A204.1 (cell line): ENCODE measurements around the gene TNIK.

ENCODE experiments used
- FAIRE-seq: peaks from 2 replicates; lab custom pipeline; 2012; peaks lifted over from hg19 to GRCh38; lab: Jason Lieb, UNC

Gene TNIK

DNA sequence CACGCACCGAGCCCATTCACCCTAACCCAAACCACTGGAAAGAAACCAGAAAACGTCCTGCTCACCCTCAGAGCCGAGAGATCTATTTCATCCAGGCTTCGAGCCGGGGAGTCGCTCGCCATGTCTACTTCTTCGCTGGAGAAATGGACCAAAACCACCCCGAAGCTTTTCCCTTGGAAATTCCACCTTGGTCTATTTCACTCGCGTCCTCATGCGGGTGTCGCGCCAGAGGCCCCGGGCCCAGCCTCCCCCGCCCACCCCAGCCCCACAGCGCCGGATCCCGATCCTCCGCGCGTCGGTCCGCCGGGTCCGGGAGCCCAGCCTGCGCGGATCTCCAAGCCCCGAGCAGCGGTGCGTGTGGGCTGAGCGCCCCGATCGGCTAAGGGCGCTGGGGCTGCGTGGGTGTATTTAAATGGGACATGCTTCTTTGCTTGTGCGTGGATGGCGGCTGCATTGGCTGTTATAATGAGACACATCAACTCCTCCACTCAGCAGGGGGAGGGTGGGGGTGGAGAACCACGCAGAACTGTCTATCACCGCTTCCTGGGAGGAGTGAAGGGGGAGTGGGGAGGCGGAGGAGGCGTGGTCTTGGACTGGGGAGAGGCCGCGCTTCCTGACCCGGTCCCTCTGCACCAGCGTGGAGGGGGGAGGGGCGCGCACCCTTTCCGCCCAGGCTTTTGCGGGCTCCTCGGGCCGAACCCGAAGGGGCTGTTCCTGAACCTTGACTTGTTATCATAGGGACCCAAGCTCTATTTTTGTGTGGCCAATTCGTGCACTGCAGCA is at the start of gene TNIK:
TSS of gene TNIK (minus strand) at position 464 of the 783 bp plus-strand sequence. CDS start at position 122, 342 bp downstream.
- no peak for FAIRE-seq

DNA sequence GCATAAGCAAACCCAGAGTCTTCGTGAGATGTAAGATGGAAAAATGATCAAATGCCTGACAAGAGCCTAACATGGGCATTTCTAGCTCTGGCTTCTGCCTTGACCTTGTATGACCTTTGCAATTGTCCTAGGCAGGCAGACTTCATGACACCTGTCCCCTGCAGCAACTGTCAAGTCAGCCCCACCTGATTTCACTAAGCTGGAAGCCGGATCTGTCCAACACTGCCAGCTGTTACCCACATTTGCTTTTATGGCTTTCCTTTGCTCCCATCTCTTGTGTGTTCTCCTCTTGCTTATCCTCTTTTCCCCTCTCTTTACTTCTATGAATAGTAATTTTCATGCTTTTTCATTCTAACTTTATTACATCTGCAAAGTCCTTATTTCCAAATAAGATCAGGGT is 48.5 kb upstream of the TNIK start:
- no peak for FAIRE-seq

DNA sequence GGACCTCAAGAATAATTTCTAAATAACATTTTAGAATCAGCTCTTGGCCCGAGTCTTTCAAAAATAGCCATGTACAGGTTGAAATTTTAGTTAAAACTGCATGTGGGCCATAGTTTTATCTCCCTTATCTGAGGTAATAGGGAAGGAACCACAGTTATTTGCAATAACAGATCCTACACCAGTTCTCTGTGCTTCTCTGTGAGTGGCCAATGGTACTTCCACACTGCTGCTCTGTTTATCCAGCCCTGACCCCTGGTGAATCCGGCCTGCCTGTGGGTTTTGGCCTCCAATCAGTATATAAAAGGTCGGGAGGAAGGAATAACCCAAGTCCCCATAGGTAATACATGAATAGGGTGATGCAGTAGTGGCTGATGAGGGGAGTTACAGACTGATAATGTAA is 48.0 kb upstream of the TNIK start:
- FAIRE-seq: no peak

DNA sequence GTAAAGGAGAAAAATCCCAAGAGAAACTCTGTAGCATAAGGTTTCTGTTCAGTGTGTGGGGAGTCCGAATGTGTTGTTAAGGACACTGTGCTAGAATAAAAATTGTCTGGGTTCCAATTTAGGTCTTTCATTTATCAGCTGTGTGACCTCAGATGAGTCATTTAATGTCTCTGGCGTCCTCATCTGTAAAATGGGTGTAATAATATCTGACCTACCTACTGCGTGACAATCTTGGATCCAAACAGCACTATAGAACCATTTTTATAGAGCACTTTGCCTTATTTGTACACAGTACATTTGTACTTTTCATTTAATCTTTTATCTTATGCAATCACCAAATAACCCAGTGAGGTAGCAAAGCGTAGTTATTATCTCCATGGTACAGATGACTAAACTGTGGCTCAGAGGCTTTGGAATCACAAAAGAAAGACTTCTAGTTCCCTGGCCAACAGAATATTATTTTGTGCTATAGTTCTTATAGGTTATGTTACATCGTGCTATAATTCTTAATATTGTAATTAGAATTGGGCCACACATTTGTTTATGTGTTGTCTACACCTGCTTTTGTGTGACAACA is 46.6 kb upstream of the TNIK start:
- FAIRE-seq: no peak

DNA sequence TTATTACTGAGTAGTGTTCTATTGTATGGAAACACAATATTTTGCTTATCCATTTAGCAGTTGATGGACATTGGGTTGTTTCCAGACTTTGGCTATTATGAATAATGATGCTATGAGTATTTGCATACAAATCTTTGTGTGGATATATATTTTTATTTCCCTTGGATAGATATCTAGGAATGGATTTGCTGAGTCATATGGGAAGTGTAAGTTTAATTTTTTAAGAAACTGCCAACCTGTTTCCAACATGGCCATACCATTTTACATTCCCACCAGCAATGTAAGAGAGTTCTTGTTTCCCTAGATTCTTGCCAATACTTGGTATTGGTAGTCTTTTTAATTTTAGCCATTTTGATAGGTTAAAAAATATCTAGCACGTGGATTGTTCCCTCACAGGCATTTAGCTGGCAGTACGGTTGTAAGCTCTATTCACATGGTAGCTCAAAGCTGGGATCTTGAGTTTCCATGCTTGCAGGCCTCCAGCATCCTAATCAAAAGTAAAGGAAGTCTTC is 45.7 kb upstream of the TNIK start:
- FAIRE-seq: no peak

DNA sequence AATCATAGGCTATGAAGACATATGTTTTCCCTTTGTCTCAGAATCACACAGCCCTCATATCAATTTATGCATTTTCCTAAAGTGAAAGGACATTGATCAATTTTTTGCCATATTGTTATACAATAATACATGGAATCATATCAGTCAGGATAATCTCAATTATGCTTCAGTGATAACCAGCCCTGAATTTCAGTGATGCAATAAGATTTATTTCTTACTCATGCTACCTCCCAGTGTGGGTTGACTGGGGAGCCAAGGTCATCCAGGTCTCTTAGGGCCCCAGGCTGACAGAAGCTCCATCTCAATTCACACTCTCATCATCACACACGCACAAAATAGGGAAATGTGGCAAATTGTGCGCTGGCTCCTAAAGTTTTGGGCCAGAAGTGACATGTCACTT is 44.2 kb upstream of the TNIK start:
- no peak for FAIRE-seq

DNA sequence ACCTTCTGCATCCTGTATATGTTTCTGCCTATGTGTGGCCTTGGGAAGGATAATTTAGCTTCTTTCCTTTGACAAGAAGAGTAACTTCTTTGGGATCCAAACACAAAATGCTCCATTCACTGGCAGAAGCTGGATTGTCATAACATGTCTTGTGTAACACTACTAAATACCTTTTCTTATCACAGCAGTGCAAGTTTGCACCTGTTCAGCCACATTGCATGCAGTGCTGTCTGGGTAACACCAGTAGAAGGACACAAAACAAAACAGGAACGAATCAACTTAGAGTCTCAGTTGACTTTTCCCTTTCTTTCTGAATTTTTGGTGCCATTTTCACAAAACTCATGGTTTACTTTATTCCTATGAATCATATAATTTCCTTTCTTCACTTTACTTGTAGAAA is 43.6 kb upstream of the TNIK start:
- FAIRE-seq: no peak

DNA sequence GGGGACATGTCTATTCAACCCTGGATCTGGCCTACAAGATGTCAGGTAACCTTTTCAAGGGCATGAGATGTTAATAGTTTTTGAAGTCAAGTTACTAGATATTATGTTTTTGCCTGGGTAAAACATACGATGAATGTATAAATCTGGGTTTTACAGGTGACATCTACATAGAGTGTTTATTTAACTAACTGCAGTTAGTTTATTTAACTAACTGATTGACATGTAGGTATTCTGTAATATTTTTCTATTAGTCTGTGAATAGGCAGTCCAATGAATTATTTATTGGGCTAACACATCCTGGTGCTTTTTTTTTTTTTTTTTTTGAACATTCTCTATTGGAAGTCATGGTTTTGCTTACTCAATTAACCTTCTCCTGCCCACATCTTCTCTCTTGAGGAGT is 38.7 kb upstream of the TNIK start:
- no peak for FAIRE-seq

DNA sequence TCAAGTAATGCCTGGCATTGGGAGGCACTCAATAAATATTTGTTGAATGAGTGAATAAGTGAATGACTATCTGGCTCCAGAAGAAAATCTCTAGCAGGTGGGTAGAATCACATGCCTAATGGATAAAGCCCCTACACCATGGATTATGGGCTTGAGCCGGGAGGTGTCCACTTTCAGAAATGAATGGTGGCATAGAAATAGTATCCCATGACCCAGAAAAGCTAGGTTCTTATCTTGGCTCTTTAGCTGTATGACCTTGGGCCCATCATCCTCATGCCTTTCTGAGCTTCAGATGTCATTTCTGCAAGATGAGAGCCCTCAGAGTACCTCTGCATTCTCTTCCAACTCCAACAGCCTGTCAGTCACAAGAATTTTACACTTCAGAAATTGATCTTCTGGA is 37.3 kb upstream of the TNIK start:
- no peak for FAIRE-seq

DNA sequence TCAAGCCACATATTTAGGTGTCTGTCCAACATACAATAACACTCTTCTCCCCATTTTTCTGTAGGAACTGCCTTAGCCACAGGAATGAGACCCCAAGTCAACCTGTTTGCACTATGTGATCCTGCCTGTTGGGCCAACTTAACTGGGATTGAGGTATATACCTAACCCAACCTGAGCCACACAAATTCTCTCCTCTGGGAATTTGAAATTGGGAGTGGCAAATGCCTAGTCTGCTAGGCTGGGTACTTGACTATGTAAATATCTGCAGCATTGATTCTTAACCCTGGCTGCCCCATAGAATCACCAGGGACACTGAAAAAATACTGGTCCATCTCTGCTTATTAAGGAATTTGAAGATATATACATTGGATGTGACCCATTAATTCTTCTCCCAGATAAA is 35.2 kb upstream of the TNIK start:
- no peak for FAIRE-seq

DNA sequence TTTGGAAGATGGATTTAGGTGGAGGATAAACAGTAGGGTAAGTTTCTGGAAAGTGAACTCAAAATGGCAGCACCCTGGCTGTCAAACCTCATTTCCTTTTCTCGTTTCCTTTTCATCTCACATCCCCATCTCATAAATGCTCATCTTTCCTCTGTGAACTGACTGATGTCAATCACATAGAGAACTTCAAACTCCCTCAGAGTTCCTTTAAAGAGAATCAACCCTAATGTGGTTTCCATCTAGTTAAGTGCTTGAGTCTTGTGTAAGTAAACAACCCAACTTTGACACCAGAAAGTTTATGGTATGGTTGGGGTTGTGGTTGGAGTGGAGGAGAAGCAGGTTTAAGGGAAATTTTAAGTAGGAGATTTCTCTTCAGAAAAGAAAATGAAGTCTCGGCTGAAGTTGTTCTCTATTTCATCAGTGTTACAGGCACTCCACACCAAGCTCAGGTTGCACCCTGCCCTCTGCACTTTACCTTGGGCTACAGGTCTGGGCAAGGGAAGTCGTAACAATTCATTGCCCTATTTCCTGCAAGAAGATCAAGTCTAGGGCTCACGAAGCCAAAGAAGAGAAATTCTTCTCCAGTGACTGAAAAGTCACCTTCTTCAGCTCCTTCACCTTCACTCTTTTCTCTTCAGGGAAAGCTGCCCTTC is 34.4 kb upstream of the TNIK start:
- no peak for FAIRE-seq

DNA sequence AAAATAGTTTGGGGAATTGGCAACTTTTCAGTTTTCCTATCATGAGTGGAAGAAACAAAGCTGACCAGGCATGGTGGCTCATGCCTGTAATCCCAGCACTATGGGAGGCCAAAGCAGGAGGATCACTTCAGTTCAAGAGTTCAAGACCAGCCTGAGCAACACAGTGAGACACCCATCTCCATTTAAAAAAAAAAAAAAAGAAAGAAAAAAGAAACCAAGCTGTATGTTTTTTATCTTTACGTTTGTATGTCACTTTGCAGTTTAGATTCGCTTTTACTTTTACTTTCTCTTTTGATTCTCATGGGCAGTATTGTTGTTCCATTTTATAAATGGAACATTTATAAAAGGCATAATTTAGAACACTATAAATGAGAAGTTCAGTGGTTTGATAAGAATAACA is 31.2 kb upstream of the TNIK start:
- no peak for FAIRE-seq

DNA sequence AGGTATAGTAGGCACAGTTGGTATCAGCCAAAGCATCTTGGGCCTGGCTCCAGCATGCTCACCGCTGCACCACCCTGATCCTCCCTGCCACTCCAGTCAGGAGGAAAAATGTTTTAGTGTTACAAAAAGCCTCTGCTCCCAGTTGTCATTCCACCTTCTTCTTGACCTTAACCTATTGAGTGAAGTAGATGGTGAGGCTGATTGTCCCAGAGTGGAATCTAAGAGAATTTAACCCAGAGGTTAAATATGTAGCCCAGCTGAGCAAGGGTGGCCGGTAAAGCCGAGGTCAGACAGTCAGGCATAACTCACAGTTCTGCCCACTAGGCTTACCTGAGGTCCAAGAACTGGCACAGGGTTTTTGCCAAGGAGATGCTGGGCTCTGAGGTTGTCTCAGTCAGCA is 30.7 kb upstream of the TNIK start:
- no peak for FAIRE-seq

DNA sequence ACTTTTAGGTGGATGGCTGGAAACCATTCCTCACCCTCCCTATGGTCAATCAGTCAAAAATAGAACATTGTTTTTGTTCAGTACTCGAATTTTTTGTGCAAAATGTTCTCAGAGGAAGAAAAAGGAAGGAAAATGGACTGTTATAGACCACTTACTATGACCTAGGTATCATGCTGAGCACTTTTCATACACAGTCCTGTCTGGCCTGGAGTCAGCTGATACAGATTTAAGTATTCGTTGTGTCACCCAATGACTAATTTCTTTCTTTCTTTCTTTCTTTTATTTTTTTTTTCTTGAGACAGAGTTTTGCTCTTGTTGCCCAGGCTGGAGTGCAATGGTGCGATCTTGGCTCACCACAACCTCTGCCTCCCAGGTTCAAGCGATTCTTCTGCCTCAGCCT is 29.1 kb upstream of the TNIK start:
- no peak for FAIRE-seq

DNA sequence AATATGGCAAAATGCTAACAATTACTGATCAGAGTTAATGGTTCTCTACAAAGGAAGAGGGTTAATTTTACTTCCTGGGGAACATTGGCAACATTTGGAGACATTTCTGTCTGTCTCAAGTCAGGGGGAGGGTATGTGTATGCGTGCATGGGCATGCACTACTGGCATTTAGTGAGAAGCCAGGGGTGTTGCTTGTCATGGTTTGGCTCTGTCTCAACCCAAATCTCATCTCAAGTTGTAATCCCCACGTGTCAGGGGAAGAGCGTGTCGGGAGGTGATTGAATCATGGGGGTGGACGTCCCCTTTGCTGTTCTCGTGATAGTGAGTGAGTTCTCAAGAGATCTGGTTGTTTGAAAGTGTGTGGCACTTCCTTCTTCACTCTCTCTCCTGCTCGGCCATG is 28.3 kb upstream of the TNIK start:
- no peak for FAIRE-seq

DNA sequence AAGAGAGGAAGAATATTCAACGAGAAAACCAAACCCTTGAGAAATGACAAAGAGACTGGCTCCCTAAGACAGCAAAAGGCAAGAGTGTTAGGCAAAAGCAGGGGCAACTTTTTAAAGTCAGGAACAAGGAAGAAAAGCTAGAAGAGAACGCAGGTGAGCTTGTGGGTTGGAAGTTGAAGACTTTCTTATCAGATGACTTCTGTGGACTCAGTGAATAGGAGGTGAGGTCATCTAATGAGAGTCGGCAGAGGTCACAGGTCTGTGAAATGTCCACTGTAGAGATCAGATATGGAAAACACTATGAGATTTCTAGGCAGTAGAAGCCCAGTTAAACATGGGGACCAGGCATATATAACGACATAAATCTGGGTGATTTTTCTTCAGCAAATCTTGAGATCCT is 27.2 kb upstream of the TNIK start:
- no peak for FAIRE-seq

DNA sequence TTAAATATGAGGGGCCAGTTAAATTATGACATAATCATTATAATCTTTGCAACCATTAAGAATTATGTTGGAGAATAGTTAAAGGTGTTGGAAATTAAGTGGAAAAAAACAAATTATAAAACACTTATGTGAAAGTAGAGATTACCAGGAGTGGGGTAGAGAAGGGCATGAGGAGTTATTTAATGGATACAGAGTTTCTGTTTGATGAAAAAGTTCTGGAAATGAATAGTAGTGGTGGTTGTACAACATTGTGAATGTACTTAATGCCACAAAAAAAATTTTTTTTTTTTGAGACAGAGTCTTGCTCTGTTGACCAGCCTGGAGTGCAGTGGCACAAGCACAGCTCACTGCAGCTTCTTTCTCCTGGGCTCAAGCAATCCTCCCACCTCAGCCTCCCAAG is 25.1 kb upstream of the TNIK start:
- no peak for FAIRE-seq

DNA sequence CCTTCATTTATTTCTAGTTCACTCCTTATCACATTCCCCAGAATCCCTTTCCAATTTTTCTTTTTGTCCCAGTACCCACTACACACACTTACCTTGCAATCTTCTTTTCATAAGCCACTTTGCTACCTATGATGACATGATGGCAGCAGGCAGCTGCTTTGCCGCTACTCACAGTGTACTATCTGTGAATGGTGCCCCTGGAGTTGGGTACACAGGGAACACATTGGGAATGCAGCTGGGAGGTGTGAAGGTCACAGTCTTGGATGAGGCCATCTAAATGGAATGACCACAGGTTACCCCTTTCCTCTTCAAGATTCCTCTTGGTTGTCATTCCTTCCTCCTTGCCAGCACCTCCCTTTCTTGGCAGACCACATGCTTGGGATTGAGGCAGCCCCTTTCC is 20.8 kb upstream of the TNIK start:
- no peak for FAIRE-seq

DNA sequence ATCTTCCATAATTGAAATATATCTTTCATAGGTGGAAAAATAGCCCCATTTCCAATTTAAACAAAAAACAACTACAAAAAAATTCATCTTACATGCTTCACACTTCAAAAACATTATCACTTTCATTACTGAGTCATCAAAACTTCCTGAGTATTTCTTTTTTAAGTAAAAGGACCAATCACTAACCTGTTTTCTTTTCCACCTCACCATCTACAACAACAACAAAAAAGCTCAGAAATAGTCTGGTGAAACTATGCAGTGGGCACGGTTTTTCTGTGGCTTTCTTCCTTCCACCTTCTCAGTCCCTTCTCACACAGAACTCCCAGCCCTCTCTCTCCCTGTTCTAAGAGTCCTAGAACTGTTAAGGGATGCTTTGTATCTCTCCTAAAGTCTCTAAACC is 20.3 kb upstream of the TNIK start:
- FAIRE-seq: no peak

DNA sequence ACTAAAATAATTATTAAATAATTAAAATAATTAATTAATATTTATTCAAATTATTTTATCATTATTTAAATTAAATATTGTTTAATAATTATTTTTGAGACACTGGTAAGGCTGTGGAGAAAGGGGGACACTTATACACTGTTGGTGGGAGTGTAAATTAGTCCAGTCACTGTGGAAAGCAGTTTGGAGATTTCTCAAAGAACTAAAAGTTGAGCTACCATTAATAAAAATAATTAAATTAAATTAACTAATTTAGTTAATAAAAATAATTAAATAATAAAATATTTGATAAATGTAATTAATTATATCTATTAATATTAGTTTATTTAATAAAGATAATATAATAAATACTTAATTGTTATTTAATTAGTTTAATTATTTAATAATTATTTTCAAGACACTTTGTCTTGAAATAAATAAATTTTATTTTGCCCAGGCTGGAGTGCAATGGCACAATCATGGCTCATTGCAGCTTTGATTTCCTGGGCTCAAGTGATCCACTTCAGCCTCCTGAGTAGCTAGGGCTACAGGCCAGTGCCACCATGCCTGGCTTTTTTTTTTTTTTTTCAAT is 16.4 kb upstream of the TNIK start:
- no peak for FAIRE-seq

DNA sequence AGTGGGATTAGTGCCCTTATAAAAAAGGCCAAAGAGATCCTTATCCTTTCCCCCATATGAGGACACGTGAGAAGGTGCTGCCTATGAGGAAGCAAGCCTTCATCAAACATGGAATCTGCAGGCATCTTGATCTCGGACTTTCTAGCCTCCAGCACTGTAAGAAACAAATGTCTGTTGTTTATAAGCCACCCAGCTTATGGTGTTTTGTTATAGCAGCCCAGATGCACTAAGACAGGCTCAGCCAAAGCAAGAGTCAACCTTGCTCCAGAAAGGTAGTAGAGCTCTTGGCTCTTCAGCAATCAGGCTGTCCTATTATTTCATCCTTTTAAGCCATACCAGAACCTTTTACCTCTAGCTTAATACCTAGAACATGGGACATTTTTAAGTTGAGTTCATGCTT is 12.3 kb upstream of the TNIK start:
- FAIRE-seq: no peak

DNA sequence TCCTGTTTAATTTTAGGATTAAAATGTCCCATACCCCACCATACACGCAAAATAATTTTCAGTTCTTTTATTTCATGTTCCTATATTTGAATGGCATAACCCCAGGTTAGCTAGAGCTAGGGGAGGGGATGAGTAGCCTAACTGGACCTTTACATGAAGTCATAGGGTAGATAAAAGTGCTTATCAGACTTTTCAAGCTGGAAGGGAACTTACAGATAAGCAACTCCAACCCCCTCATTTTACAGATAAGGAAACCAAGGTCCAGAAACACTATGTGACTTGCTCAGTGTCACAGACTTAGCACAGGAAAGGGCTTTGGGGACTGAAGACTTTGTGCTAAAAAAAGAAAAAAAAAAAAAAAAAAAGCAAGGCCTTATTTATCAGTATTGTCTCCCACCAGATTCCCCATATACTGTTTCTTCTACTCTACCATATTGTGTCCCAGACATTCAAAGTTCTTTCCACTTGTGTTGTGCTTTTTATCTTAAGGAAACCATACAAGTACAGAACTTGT is 10.6 kb upstream of the TNIK start:
- FAIRE-seq: no peak

DNA sequence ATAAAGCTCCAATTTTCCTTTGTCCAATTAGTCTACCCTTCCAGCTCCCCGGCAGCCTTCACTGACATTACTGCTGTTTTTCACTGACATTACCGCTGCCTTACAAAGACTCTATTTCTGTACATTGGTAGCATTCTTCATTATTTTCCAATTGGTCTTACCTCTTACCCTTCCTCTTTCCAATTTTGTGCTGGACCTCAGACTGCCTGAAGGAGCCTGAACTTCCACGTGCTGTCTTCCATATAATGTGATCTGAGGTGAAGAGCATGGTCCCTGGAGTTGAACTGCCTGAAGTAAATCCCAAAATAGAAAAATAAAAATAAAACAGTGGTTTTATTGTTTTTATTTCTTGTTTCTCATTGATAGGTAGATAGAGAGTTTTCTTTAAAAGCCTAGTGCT is 9.2 kb upstream of the TNIK start:
- no peak for FAIRE-seq
